GM23338 (cell line): ENCODE results near the gene TCFL5.

Source experiments
- CREB1 ChIP-seq: fragments of 250-450 bp; sonication (Bioruptor Pico); IDR thresholded peaks from 2 replicates; pipeline ENCODE4 v1.5.0; 2020; ENCODE audit warnings: low read depth, mild to moderate bottlenecking, moderate library complexity
- EZH2 ChIP-seq: fragments of 200-600 bp; sonication (generic); IDR thresholded peaks from one replicate; pipeline ENCODE4 v1.8.0; 2017; ENCODE audit warnings: antibody characterized with exemption, mild to moderate bottlenecking, low read depth; ENCODE audit not compliant: unreplicated experiment
- EZH2phosphoT487 ChIP-seq: fragments of 200-600 bp; sonication (generic); IDR thresholded peaks from one replicate; pipeline ENCODE4 v1.8.1; 2018; ENCODE audit warnings: antibody characterized with exemption; ENCODE audit not compliant: unreplicated experiment
- JUNB ChIP-seq: IDR thresholded peaks from one replicate; pipeline ENCODE4 v1.6.1; 2016; ENCODE audit warnings: antibody characterized with exemption; ENCODE audit not compliant: unreplicated experiment
- POLR2AphosphoS5 ChIP-seq: IDR thresholded peaks from 2 replicates; pipeline ENCODE4 v1.6.1; 2016; ENCODE audit warnings: antibody characterized with exemption, low read depth
- ZNF114 ChIP-seq: fragments of 250-450 bp; sonication (Bioruptor Pico); IDR thresholded peaks from 2 replicates; pipeline ENCODE4 v1.5.0; 2020; ENCODE audit warnings: mild to moderate bottlenecking, moderate library complexity
- TF ChIP-seq, protein P1 (sequence below), 2 experiments: fragments of 200-600 bp in 1 of 2; sonication (generic) in 1 of 2; conservative IDR thresholded peaks; 2 replicates each; pipeline versions ENCODE4 v1.5.1 to v1.6.1; 2016 to 2017; ENCODE audit warnings: antibody characterized with exemption in 2 of 2, low read depth in 2 of 2, mild to moderate bottlenecking in 2 of 2, moderate library complexity in 1 of 2
- TF ChIP-seq, protein P2 (sequence below): IDR thresholded peaks from one replicate; pipeline ENCODE4 v1.6.1; 2018; ENCODE audit warnings: antibody characterized with exemption; ENCODE audit not compliant: unreplicated experiment

DNA sequence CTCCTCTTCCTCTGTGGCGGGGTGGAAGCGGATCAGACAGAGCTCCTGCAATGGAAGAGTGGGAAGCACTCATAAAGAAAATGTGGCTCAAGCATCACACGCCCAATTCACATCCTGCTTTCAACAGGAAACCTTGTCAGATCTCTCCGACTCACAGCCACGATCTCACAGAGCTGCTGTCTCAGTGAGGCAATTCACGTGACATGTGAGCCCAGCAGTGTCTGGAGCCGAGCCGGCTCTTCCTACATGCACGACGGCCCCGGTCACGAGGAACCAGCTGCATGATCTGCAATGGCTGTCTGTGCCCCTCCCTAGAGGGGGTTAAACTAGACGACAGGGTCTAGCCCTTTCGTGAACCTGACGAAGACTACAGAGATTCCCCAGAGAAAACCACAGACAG, 29.5 kb upstream of the TCFL5 start:
- TF ChIP-seq, protein P1, sequence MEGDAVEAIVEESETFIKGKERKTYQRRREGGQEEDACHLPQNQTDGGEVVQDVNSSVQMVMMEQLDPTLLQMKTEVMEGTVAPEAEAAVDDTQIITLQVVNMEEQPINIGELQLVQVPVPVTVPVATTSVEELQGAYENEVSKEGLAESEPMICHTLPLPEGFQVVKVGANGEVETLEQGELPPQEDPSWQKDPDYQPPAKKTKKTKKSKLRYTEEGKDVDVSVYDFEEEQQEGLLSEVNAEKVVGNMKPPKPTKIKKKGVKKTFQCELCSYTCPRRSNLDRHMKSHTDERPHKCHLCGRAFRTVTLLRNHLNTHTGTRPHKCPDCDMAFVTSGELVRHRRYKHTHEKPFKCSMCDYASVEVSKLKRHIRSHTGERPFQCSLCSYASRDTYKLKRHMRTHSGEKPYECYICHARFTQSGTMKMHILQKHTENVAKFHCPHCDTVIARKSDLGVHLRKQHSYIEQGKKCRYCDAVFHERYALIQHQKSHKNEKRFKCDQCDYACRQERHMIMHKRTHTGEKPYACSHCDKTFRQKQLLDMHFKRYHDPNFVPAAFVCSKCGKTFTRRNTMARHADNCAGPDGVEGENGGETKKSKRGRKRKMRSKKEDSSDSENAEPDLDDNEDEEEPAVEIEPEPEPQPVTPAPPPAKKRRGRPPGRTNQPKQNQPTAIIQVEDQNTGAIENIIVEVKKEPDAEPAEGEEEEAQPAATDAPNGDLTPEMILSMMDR (conservative IDR thresholded peaks at IDR 0.05; ENCODE audit: low read depth in 2 of 2): no peak
- TF ChIP-seq EZH2phosphoT487: no peak
- no peak for TF ChIP-seq EZH2
- no peak for TF ChIP-seq CREB1
- no peak for TF ChIP-seq JUNB
- TF ChIP-seq, protein P2, sequence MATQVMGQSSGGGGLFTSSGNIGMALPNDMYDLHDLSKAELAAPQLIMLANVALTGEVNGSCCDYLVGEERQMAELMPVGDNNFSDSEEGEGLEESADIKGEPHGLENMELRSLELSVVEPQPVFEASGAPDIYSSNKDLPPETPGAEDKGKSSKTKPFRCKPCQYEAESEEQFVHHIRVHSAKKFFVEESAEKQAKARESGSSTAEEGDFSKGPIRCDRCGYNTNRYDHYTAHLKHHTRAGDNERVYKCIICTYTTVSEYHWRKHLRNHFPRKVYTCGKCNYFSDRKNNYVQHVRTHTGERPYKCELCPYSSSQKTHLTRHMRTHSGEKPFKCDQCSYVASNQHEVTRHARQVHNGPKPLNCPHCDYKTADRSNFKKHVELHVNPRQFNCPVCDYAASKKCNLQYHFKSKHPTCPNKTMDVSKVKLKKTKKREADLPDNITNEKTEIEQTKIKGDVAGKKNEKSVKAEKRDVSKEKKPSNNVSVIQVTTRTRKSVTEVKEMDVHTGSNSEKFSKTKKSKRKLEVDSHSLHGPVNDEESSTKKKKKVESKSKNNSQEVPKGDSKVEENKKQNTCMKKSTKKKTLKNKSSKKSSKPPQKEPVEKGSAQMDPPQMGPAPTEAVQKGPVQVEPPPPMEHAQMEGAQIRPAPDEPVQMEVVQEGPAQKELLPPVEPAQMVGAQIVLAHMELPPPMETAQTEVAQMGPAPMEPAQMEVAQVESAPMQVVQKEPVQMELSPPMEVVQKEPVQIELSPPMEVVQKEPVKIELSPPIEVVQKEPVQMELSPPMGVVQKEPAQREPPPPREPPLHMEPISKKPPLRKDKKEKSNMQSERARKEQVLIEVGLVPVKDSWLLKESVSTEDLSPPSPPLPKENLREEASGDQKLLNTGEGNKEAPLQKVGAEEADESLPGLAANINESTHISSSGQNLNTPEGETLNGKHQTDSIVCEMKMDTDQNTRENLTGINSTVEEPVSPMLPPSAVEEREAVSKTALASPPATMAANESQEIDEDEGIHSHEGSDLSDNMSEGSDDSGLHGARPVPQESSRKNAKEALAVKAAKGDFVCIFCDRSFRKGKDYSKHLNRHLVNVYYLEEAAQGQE: no peak
- no peak for TF ChIP-seq ZNF114 (CRISPR knock-in tag)
- no peak for TF ChIP-seq POLR2AphosphoS5
